ENCODE results near the gene KDM5C. TPM values are rescaled to one million over a fixed set of nuclear protein-coding genes. Genes with fewer than 3 reads are reported as not detected.

The KDM5C gene
- total RNA-seq, 6 experiments from 2014 or later: 57.9 to 65.9 (median 61.4) TPM

DNA sequence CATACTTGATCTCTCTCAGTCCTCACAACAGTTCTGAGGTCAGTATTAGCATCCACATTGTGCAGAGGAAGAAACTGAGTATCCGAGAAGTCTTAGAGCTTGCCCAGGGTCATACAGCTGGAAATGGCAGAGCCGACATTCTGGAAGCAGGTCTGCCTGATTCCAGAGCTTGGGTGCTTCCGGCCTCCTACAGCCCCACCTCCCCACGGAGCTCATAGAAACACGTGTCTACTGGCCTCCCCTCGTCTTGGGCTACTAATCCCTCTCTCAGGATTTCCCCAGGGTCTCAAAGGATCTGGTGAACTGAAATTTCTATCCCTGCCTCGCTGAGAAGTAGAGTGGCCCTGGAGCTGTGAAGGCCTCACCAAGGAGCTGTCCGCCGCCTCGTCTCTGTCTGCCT lies 12.0 kb upstream of the KDM5C start:
- DNase-seq: no peak

DNA sequence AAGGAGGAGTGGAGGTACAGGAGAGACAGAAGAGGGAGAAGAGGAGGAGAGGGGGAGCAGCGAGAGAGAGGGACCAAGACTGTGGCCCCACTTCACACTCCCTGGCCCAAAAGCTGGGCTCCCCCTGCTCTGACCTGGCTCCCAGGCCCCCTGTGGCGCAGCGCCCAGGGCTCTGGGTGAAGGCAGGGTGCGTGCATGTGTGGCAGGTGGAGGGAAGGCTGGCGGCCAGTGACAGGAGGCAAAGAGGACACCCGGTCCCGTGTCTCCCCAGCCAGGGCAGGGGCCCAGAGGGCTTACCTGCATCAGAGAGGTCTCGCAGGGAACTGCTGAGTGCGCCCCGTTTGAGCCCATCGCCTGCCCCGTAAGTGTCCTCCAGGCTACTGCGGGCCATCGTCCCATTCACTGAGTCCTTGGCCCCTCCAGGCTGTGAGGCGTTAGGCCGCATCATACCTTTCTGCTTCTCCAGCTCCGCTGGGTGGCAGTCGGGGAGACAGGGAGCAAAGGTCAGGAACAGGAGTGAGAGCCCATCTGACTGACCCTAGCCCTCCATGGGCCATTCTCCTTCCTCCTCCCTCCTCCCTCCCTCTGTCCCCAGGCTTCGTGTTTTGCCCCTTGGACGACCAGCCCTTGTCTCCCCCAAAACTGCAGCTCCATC lies 11.1 kb upstream of the KDM5C start:
- TF ChIP-seq, protein P1, sequence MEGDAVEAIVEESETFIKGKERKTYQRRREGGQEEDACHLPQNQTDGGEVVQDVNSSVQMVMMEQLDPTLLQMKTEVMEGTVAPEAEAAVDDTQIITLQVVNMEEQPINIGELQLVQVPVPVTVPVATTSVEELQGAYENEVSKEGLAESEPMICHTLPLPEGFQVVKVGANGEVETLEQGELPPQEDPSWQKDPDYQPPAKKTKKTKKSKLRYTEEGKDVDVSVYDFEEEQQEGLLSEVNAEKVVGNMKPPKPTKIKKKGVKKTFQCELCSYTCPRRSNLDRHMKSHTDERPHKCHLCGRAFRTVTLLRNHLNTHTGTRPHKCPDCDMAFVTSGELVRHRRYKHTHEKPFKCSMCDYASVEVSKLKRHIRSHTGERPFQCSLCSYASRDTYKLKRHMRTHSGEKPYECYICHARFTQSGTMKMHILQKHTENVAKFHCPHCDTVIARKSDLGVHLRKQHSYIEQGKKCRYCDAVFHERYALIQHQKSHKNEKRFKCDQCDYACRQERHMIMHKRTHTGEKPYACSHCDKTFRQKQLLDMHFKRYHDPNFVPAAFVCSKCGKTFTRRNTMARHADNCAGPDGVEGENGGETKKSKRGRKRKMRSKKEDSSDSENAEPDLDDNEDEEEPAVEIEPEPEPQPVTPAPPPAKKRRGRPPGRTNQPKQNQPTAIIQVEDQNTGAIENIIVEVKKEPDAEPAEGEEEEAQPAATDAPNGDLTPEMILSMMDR (IDR thresholded peaks at IDR 0.05): no peak
- no peak overlapping the region for H3K4me3 Mint-ChIP-seq
- DNase-seq: no peak
- H3K36me3 Mint-ChIP-seq (ENCODE audit: low read depth): peaks cover 7% of the 10 kb centered on the region
- H3K4me1 Mint-ChIP-seq (ENCODE audit: low read depth): no peaks in the 10 kb centered on the region
- no peak overlapping the region for H3K27ac Mint-ChIP-seq
- H3K9me3 Mint-ChIP-seq: no peaks in the 10 kb centered on the region
- H3K27me3 Mint-ChIP-seq (ENCODE audit: insufficient read depth): peaks cover 3% of the 10 kb centered on the region

More for the DNA sequence above, 12.0 kb upstream of the KDM5C start:
- H3K4me3 Mint-ChIP-seq: no peak overlapping the region
- H3K9me3 Mint-ChIP-seq: no peaks in the 10 kb centered on the region
- H3K27me3 Mint-ChIP-seq (ENCODE audit: insufficient read depth): peaks cover 3% of the 10 kb centered on the region; the same call in 1 of the 2 replicates
- H3K27ac Mint-ChIP-seq: no peak overlapping the region
- no peaks in the 10 kb centered on the region for H3K4me1 Mint-ChIP-seq (ENCODE audit: low read depth)
- TF ChIP-seq, protein P1 (IDR thresholded peaks at IDR 0.05): no peak
- H3K36me3 Mint-ChIP-seq (ENCODE audit: low read depth): peaks cover 7% of the 10 kb centered on the region

DNA sequence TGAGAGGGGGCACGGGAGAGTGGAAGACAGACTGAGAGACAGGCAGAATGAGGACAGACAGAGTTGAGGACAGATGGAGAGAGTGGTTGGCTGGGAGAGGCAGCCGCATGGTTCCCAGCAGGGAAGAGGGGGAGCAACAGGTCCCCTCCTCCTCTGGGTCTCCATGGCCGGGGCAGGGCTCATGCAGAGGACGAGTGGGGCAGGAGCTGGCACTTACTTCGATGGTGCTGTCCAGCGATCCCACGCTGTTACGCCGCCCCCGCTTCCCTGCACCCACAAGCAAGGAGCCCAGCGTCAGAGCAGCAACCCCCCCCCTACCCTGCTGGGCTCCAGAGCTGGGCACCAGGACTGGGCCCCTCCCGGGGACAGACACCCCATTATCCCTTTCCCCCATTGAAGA lies 10.6 kb upstream of the KDM5C start:
- H3K9me3 Mint-ChIP-seq: no peaks in the 10 kb centered on the region
- H3K36me3 Mint-ChIP-seq (ENCODE audit: low read depth): peaks cover 7% of the 10 kb centered on the region

DNA sequence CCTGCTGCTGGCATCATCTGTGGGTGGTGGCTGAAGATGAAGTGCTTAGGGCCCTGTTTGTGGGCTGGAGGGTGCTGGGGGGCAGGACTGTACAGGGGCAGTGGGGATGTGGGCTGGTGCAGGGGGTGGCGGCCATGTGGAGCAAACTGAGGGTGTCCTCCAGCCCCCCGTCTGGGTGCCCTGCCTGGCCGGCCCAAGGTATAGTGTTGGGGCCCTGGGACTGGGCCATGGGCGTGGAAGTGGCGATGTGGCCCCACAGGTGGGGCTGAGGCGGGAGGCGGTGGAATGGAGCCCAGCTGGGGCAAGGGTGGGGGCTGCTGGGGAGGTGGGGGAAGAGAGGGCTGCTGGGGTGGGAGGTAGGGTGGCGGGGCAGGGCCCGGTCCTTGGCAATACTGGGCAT lies 9.5 kb upstream of the KDM5C start:
- Mint-ChIP-seq H3K27ac (no peak overlapping the region), H3K9me3 (no peaks in the 10 kb centered on the region), H3K27me3 (ENCODE audit: insufficient read depth) (peaks cover 3% of the 10 kb centered on the region), H3K4me1 (ENCODE audit: low read depth) (no peaks in the 10 kb centered on the region), H3K4me3 (no peak overlapping the region), H3K36me3 (ENCODE audit: low read depth) (peaks cover 7% of the 10 kb centered on the region)
- TF ChIP-seq, protein P1 (IDR thresholded peaks at IDR 0.05): no peak
- DNase-seq: no peak

More for the DNA sequence above, 10.6 kb upstream of the KDM5C start:
- DNase-seq: no peak
- no peaks in the 10 kb centered on the region for H3K4me1 Mint-ChIP-seq (ENCODE audit: low read depth)
- peaks cover 3% of the 10 kb centered on the region for H3K27me3 Mint-ChIP-seq (ENCODE audit: insufficient read depth)
- TF ChIP-seq, protein P1 (IDR thresholded peaks at IDR 0.05): no peak
- H3K4me3 Mint-ChIP-seq: no peak overlapping the region
- H3K27ac Mint-ChIP-seq: no peak overlapping the region

DNA sequence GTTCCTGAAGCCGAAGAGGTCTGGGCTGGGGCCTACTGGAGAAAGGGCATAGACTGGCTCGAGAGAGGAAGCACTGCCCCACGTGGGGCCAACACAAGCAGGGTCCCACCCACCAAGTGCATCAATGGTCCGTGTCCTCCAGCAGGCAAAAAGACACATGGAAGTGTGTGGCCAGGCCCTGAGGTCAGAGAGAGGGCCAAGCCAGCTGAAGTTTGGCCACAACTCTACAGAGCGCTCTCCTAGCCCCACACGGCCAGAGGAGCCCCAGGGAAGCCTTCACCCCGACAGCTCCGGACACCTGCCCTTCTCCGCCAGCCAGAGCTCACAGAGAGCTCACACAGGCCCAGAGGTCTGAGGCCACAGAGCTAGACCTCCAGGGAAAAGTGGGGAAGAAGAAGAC lies 8.5 kb upstream of the KDM5C start:
- Mint-ChIP-seq H3K4me3 (no peak overlapping the region), H3K27me3 (ENCODE audit: insufficient read depth) (peaks cover 3% of the 10 kb centered on the region), H3K4me1 (ENCODE audit: low read depth) (no peaks in the 10 kb centered on the region), H3K27ac (no peak overlapping the region), H3K36me3 (ENCODE audit: low read depth) (peaks cover under 1% of the 10 kb centered on the region), H3K9me3 (no peaks in the 10 kb centered on the region)
- TF ChIP-seq, protein P1 (IDR thresholded peaks at IDR 0.05): no peak
- no peak for DNase-seq

All from HFFc6 (cell line).